PC-9 (cell line): ENCODE data around the gene NEK4. TPM values are rescaled to one million over a fixed set of nuclear protein-coding genes. Genes with fewer than 3 reads are reported as not detected.

Experiments used
- BruUV-seq: library from RNA; stranded (reverse); fragments of 400-500 nt; replicated peaks from 2 replicates; lab custom pipeline; 2021; lab: Mats Ljungman, UMichigan
- CTCF ChIA-PET: fragments of 300-600 bp; sonication (Branson Sonifier 250); formaldehyde crosslinking; loops from one replicate; lab custom pipeline; 2022; ENCODE audit warnings: antibody characterized with exemption; lab: Charles Lee
- POLR2A ChIA-PET: fragments of 300-600 bp; sonication (Branson Sonifier 250); formaldehyde crosslinking; loops from one replicate; lab custom pipeline; 2022; ENCODE audit warnings: antibody characterized with exemption; ENCODE audit not compliant: unreplicated experiment; lab: Charles Lee
- DNase-seq, 2 experiments: peaks; one replicate each; pipeline versions ENCODE4 v3.0.0 to v3.0.0-alpha.2; 2015 to 2022; ENCODE audit warnings: mixed read lengths in 1 of 2
- H2AFZ ChIP-seq: fragments of 200-600 bp; sonication (generic); 2 replicates; pipeline ENCODE4 v1.8.1; 2017; ENCODE audit warnings: antibody characterized with exemption
- H3F3A ChIP-seq: fragments of 200-600 bp; sonication (generic); 2 replicates; pipeline ENCODE4 v1.8.1; 2017; ENCODE audit warnings: antibody characterized with exemption, mild to moderate bottlenecking, low read depth; ENCODE audit not compliant: insufficient read depth
- H3K27ac ChIP-seq: fragments of 200-600 bp; sonication (generic); 2 replicates; pipeline ENCODE4 v1.6.1; 2016; ENCODE audit warnings: mixed run types
- H3K27me3 ChIP-seq: fragments of 200-600 bp; sonication (generic); 2 replicates; pipeline ENCODE4 v1.6.1; 2016; ENCODE audit warnings: low read depth, mixed run types; ENCODE audit not compliant: insufficient read depth
- H3K36me3 ChIP-seq: fragments of 200-600 bp; sonication (generic); 2 replicates; pipeline ENCODE4 v1.6.1; 2016; ENCODE audit warnings: low read depth, mixed run types
- H3K4me1 ChIP-seq: fragments of 200-600 bp; sonication (generic); replicated peaks from 2 replicates; pipeline ENCODE4 v1.6.1; 2016; ENCODE audit warnings: mixed run types; ENCODE audit not compliant: insufficient read depth
- H3K4me2 ChIP-seq: fragments of 200-600 bp; sonication (generic); 2 replicates; pipeline ENCODE4 v1.6.1; 2017; ENCODE audit warnings: mixed run types
- H3K4me3 ChIP-seq: fragments of 200-600 bp; sonication (generic); 2 replicates; pipeline ENCODE4 v1.6.1; 2016; ENCODE audit warnings: mixed run types
- H3K79me2 ChIP-seq: fragments of 200-600 bp; sonication (generic); 2 replicates; pipeline ENCODE4 v1.6.1; 2017; ENCODE audit warnings: low read depth, mixed run types
- H3K9me2 ChIP-seq: fragments of 200-600 bp; sonication (generic); 2 replicates; pipeline ENCODE4 v1.8.1; 2017; ENCODE audit warnings: mild to moderate bottlenecking; ENCODE audit not compliant: insufficient read depth
- H3K9me3 ChIP-seq: fragments of 200-600 bp; sonication (generic); 2 replicates; pipeline ENCODE4 v1.8.1; 2016; ENCODE audit warnings: low read depth; ENCODE audit not compliant: insufficient read depth
- H4K20me1 ChIP-seq: fragments of 200-600 bp; sonication (generic); 2 replicates; pipeline ENCODE4 v1.8.1; 2017; ENCODE audit not compliant: insufficient read depth
- CTCF ChIP-seq: fragments of 200-600 bp; sonication (generic); conservative IDR thresholded peaks from 2 replicates; pipeline ENCODE4 v1.6.1; 2017; ENCODE audit warnings: mixed run types, antibody characterized with exemption, mild to moderate bottlenecking, moderate library complexity
- EZH2 ChIP-seq: fragments of 200-600 bp; sonication (generic); IDR thresholded peaks from 2 replicates; pipeline ENCODE4 v1.8.0; 2017; ENCODE audit warnings: antibody characterized with exemption, low read depth
- intact Hi-C: fragments of 100-400 bp; cut with micrococcal nuclease; formaldehyde crosslinking; loops from one replicate; pipeline ENCODE4 v1.10.0; 2022; ENCODE audit not compliant: unreplicated experiment
- total RNA-seq: library from RNA; stranded (reverse); gene quantifications from 2 replicates; pipeline ENCODE4 v1.2.3, GENCODE V29; 2021

NEK4 gene
- total RNA-seq, 1 experiment from 2014 or later, result 36.5 TPM

- Histone ChIP-seq H3K36me3 (no peaks in the 10 kb centered on the region; the same call in none of the 2 replicates), H2AFZ (peak overlapping the region; percentile 80), H4K20me1 (no peaks in the 10 kb centered on the region), H3F3A (peaks cover 4% of the 10 kb centered on the region; the same call in 1 of the 2 replicates), H3K4me3 (peak overlapping the region; percentile 86), H3K79me2 (peaks cover 51% of the 10 kb centered on the region), H3K9me3 (no peaks in the 10 kb centered on the region), H3K4me1 (peaks cover 22% of the 10 kb centered on the region), H3K27ac (no peak overlapping the region), H3K9me2 (no peaks in the 10 kb centered on the region), H3K4me2 (peak overlapping the region; percentile 100), H3K27me3 (no peaks in the 10 kb centered on the region)
- TF ChIP-seq CTCF, result no peak
- TF ChIP-seq EZH2, result no peak
- POLR2A ChIA-PET, result interaction anchor here (0.5 kb wide), 1 partner anchor 376 kb away, joined by 4 read pairs; no protein-coding TSS in a partner anchor
- DNase-seq, result no peak
- CTCF ChIA-PET, result no interaction called here
- BruUV-seq, result no TSS peak
- intact Hi-C loops, result no loop called here
Measured at GRCh38 chr3:52705438-52705687, 65.4 kb downstream of the NEK4 start.

- peak; percentile 26 to 42 for DNase-seq
- no peaks in the 10 kb centered on the region; the same call in none of the 2 replicates for H3K36me3 ChIP-seq
- TF ChIP-seq CTCF, result no peak
- TF ChIP-seq EZH2, result no peak
- peak overlapping the region; percentile 100 for H3K4me2 ChIP-seq
- H3K4me1 ChIP-seq, result peaks cover 22% of the 10 kb centered on the region
- no peaks in the 10 kb centered on the region for H3K9me3 ChIP-seq
- POLR2A ChIA-PET, result interaction anchor here (0.5 kb wide), 1 partner anchor 377 kb away, joined by 4 read pairs; no protein-coding TSS in a partner anchor
- intact Hi-C loops, result no loop called here
- no peaks in the 10 kb centered on the region for H3K27me3 ChIP-seq
- no peak overlapping the region for H3K27ac ChIP-seq
- H3K79me2 ChIP-seq, result peaks cover 51% of the 10 kb centered on the region
- H3K4me3 ChIP-seq, result peak overlapping the region; percentile 86
- BruUV-seq, result TSS peak; percentile 25
- peak overlapping the region; percentile 80 for H2AFZ ChIP-seq
- no peaks in the 10 kb centered on the region for H3K9me2 ChIP-seq
- no peaks in the 10 kb centered on the region for H4K20me1 ChIP-seq
- CTCF ChIA-PET, result no interaction called here
- peaks cover 4% of the 10 kb centered on the region; the same call in 1 of the 2 replicates for H3F3A ChIP-seq
Measured at GRCh38 chr3:52704611-52705437, 65.9 kb downstream of the NEK4 start.

GRCh38 chr3:52703341-52703740 is 67.4 kb downstream of the NEK4 start:
- intact Hi-C loops, result no loop called here
- Histone ChIP-seq H3F3A (peaks cover 15% of the 10 kb centered on the region), H3K4me3 (no peak overlapping the region), H3K4me1 (peaks cover 22% of the 10 kb centered on the region), H3K79me2 (peaks cover 51% of the 10 kb centered on the region), H3K4me2 (no peak overlapping the region), H3K9me2 (no peaks in the 10 kb centered on the region), H3K36me3 (no peaks in the 10 kb centered on the region; the same call in 1 of the 2 replicates), H3K9me3 (no peaks in the 10 kb centered on the region), H3K27ac (no peak overlapping the region), H4K20me1 (no peaks in the 10 kb centered on the region), H3K27me3 (no peaks in the 10 kb centered on the region), H2AFZ (no peak overlapping the region)
- BruUV-seq, result no TSS peak
- POLR2A ChIA-PET, result interaction anchor here (0.6 kb wide), 1 partner anchor 343 kb away, joined by 3 read pairs; no protein-coding TSS in a partner anchor
- no peak for DNase-seq
- CTCF ChIA-PET, result no interaction called here
- TF ChIP-seq CTCF (no peak), EZH2 (no peak)
